Keratinocyte (primary cell): ENCODE results near the gene YDJC.

ENCODE experiments used
- EZH2 ChIP-seq: IDR thresholded peaks from one replicate; pipeline ENCODE4 v1.6.1; 2012; ENCODE audit warnings: inconsistent platforms, mild to moderate bottlenecking, low read length, moderate library complexity
- TF ChIP-seq, protein P1 (sequence below), 3 experiments: IDR thresholded peaks in 1 of 3; conservative IDR thresholded peaks in 1 of 3; optimal IDR thresholded peaks in 1 of 3; 2 replicates in 2 of 3; 3 replicates in 1 of 3; pipeline versions ENCODE3 to v1.5.1; 2011; ENCODE audit warnings: low read length in 3 of 3, mild to moderate bottlenecking in 3 of 3, moderate library complexity in 2 of 3, control low read depth in 1 of 3, inconsistent platforms in 1 of 3; ENCODE audit not compliant: insufficient read depth in 2 of 3; ENCODE audit errors: extremely low read depth in 1 of 3

DNA sequence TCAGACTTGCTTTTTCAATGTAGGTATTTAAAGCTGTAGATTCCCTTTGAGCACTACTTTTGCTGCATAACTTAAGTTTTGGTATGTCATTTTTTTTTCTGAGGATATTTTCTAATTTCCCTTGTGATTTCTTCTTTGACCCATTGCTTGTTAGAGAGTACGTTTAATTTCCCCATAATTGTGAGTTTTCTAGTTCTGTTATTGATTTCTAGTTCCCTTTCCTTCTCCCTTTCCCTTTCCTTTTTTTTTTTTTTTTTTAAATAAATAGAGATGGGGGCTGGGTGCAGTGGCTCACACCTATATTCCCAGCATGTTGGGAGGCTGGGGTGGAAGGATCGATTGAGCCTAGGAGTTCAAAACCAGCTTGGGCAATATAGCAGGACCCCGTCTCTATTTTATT, 31.5 kb downstream of the YDJC start:
- TF ChIP-seq, protein P1, sequence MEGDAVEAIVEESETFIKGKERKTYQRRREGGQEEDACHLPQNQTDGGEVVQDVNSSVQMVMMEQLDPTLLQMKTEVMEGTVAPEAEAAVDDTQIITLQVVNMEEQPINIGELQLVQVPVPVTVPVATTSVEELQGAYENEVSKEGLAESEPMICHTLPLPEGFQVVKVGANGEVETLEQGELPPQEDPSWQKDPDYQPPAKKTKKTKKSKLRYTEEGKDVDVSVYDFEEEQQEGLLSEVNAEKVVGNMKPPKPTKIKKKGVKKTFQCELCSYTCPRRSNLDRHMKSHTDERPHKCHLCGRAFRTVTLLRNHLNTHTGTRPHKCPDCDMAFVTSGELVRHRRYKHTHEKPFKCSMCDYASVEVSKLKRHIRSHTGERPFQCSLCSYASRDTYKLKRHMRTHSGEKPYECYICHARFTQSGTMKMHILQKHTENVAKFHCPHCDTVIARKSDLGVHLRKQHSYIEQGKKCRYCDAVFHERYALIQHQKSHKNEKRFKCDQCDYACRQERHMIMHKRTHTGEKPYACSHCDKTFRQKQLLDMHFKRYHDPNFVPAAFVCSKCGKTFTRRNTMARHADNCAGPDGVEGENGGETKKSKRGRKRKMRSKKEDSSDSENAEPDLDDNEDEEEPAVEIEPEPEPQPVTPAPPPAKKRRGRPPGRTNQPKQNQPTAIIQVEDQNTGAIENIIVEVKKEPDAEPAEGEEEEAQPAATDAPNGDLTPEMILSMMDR (optimal IDR thresholded peaks at IDR 0.05 in 1 of 3, IDR thresholded peaks at IDR 0.05 in 1 of 3, conservative IDR thresholded peaks at IDR 0.05 in 1 of 3; ENCODE audit: extremely low read depth in 1 of 3, insufficient read depth in 2 of 3, low read length in 3 of 3), result no peak
- TF ChIP-seq EZH2, result no peak
